GM21717 (cell line): ENCODE results near the gene KLHL42.

Source experiments
- ATAC-seq: cut with Tn5 transposase; IDR thresholded peaks from one replicate; pipeline ENCODE4 v1.9.1; 2021; ENCODE audit warnings: mild to moderate bottlenecking, moderate library complexity; ENCODE audit not compliant: unreplicated experiment

The KLHL42 gene

GRCh38 chr12:27851311-27851710, 71.3 kb downstream of the KLHL42 start:
- ATAC-seq, result no peak

GRCh38 chr12:27852117-27852516, 72.1 kb downstream of the KLHL42 start:
- no peak for ATAC-seq
